Upper lobe of left lung (tissue), 6 donors: ENCODE data around the gene CCDC33. TPM values are rescaled to one million over a fixed set of nuclear protein-coding genes. Genes with fewer than 3 reads are reported as not detected.
A peak's percentile ranks its signal among the peaks of the same experiment; 100 is the strongest.

Experiments used
- ATAC-seq, 2 donors: fragments of 200-7000 bp; cut with Tn5 transposase; one replicate each; pipeline ENCODE4 v1.9.1; 2022; ENCODE audit warnings: mild to moderate bottlenecking in 2 of 2, moderate library complexity in 2 of 2; ENCODE audit not compliant: low FRiP score in 2 of 2
- DNase-seq, 2 donors: peaks; one replicate each; pipeline ENCODE4 v3.0.0-alpha.2; 2019 to 2020
- H3K27ac ChIP-seq, 4 donors: fragments of 200-600 bp; sonication (generic); one replicate each; pipeline ENCODE4 v1.5.1; 2016 to 2019
- H3K27me3 ChIP-seq, 4 donors: fragments of 200-600 bp; sonication (generic); one replicate each; pipeline ENCODE4 v1.5.1; 2017 to 2019
- H3K36me3 ChIP-seq, 4 donors: fragments of 200-600 bp; sonication (generic); one replicate each; pipeline ENCODE4 v1.5.1; 2016 to 2019
- H3K4me1 ChIP-seq, 4 donors: fragments of 200-600 bp; sonication (generic); one replicate each; pipeline ENCODE4 v1.5.1; 2018 to 2019
- H3K4me3 ChIP-seq, 4 donors: fragments of 200-600 bp; sonication (generic); one replicate each; pipeline ENCODE4 v1.5.1; 2017 to 2019; ENCODE audit warnings: mild to moderate bottlenecking in 2 of 4, moderate library complexity in 1 of 4
- H3K9me3 ChIP-seq, 4 donors: fragments of 200-600 bp; sonication (generic); one replicate each; pipeline ENCODE4 v1.5.1; 2018 to 2019
- EP300 ChIP-seq, 4 donors: sonication (generic); formaldehyde crosslinking; IDR thresholded peaks; one replicate each; pipeline ENCODE4 v1.5.1; 2017; ENCODE audit warnings: antibody characterized with exemption in 4 of 4, control low read depth in 2 of 4
- POLR2A ChIP-seq, 4 donors: fragments of 450-650 bp; IDR thresholded peaks; one replicate each; pipeline ENCODE4 v1.5.1; 2016 to 2017; ENCODE audit warnings: antibody characterized with exemption in 4 of 4, mild to moderate bottlenecking in 2 of 4
- POLR2AphosphoS5 ChIP-seq, 2 donors: sonication (generic); formaldehyde crosslinking; IDR thresholded peaks; one replicate each; pipeline ENCODE4 v1.5.1; 2017; ENCODE audit warnings: antibody characterized with exemption in 2 of 2
- WGBS, 2 donors: methylation state at CpG; one replicate each; pipeline ENCODE4 v1.1.5; 2017 to 2018; 5-methylcytosine and 5-hydroxymethylcytosine counted together
- total RNA-seq, 6 donors: library from RNA; depleted of rRNA in 4 of 6; stranded (reverse); fragments of >200 nt in 4 of 6; gene quantifications; one replicate each; pipeline versions ENCODE4 v1.1.0 to v1.2.1, GENCODE V29; 2016 to 2021
- TF ChIP-seq, protein P1 (sequence below), 6 experiments: fragments of 450-650 bp in 4 of 6; fragments of 200-600 bp in 2 of 6; sonication (generic) in 2 of 6; IDR thresholded peaks; one replicate each; pipeline ENCODE4 v1.5.1; 2016 to 2019; ENCODE audit warnings: antibody characterized with exemption in 6 of 6
- donor health status: DM: no; HTN: no; CAD: no; lungs with moderate emphysema.
- donor health status: DM: no; HTN: yes; CAD: no; lungs with severe emphysema.

The CCDC33 gene
- total RNA-seq, 6 donors from 2014 or later, result 3.8 to 43.4 (median 4.2) TPM; not detected in 1

DNA sequence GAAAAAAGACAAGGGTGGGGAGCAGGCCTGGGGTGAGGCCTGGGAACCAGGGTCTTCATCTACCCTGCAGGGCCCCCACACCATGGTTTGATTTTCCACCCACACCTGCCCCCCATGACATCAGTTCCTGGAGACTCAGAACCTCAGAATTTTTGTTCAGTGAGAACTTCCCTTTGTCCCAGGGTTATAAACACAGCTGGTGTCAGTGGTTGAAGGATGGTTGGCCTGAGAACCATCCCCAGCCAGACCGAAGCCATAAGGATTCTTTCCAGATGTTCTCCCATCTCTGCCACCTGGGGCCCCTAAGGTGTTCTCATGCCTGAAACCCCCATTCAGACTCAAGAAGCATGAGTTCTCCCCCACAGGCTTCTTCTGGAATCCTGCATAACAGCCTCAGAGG, 16.6 kb downstream of the CCDC33 start:
- Histone ChIP-seq H3K9me3 (no peaks in the 10 kb centered on the region), H3K4me1 (no peaks in the 10 kb centered on the region), H3K27ac (no peak overlapping the region), H3K36me3 (no peaks in the 10 kb centered on the region), H3K4me3 (no peak overlapping the region), H3K27me3 (no peaks in the 10 kb centered on the region)
- no peak for ATAC-seq
- TF ChIP-seq, protein P1, sequence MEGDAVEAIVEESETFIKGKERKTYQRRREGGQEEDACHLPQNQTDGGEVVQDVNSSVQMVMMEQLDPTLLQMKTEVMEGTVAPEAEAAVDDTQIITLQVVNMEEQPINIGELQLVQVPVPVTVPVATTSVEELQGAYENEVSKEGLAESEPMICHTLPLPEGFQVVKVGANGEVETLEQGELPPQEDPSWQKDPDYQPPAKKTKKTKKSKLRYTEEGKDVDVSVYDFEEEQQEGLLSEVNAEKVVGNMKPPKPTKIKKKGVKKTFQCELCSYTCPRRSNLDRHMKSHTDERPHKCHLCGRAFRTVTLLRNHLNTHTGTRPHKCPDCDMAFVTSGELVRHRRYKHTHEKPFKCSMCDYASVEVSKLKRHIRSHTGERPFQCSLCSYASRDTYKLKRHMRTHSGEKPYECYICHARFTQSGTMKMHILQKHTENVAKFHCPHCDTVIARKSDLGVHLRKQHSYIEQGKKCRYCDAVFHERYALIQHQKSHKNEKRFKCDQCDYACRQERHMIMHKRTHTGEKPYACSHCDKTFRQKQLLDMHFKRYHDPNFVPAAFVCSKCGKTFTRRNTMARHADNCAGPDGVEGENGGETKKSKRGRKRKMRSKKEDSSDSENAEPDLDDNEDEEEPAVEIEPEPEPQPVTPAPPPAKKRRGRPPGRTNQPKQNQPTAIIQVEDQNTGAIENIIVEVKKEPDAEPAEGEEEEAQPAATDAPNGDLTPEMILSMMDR (IDR thresholded peaks at IDR 0.05), result no peak
- TF ChIP-seq EP300 (IDR thresholded peaks at IDR 0.05) (no peak), POLR2AphosphoS5 (IDR thresholded peaks at IDR 0.05) (no peak), POLR2A (IDR thresholded peaks at IDR 0.05) (no peak)
- 88% methylated on average over 1 of the region's 1 CpG; no CpG with 5 or more reads in 1 of the 2 donors for WGBS, 2 donors
- no peak for DNase-seq

DNA sequence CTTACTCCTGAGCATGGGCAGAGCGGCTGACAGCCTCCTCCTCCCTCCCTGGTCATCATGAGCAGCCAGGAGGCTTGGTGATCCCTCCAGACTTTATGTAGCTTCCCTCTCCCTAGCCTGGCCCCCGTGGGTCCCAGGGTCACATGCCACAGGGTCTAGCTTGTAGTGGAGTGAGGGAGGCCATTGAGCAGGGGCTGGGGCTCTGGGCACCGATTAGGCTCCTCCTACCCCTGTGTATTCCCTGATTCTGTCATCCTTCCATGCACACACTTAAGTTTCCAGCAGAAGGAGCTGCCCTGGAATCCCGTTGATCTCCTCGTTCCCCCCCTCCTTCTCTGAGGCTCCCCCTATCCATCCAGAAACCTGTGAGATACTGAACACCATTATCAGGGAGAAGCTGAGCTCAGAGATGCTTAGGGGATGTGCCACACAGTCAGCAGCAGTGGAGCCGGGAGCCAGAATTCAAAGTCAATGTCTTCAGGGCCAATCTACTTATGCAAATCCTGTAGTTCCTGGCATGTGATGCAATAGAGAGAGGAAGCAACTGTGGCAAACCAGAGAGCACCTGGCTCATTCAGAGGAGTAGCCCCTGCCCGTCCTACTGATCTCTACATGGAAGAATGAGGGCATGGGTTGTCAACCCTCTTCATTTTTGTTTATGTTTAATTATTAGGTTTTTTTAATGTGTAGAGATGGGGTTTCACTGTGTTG, 17.2 kb downstream of the CCDC33 start:
- DNase-seq, result no peak

DNA sequence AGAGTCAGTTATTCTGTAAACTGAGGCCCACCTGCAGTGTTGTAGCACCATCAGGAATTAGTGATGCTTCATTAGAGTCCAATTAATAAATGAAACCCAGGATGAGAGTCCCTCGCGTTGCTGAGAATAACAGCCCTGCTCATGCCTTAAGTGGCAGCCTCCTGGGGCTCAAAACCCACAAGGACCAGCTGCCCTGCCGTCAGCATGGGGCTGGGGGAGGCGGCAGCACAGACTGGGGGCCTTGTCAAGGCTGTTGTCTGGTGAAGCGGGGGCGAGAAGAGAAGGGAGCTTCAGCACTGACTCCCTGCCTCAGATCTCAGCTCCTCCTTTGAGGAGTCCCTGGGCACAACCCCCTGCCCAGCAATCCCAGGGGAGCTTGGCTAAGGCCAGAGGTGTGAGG, 21.0 kb downstream of the CCDC33 start:
- H3K4me3 ChIP-seq, result no peak overlapping the region
- H3K36me3 ChIP-seq, result no peaks in the 10 kb centered on the region
- no peaks in the 10 kb centered on the region for H3K27me3 ChIP-seq
- no peaks in the 10 kb centered on the region for H3K9me3 ChIP-seq
- 75 to 81% methylated on average over 5 to 6 of the region's 6 CpGs for WGBS, 2 donors
- no peaks in the 10 kb centered on the region for H3K4me1 ChIP-seq
- H3K27ac ChIP-seq, result no peak overlapping the region
- TF ChIP-seq POLR2AphosphoS5 (IDR thresholded peaks at IDR 0.05) (no peak), EP300 (IDR thresholded peaks at IDR 0.05) (no peak), POLR2A (IDR thresholded peaks at IDR 0.05) (no peak)
- TF ChIP-seq, protein P1 (IDR thresholded peaks at IDR 0.05), result no peak
- DNase-seq (peak in 1 of 2 donors; percentile 43), ATAC-seq (no peak)

More for the DNA sequence above, 17.2 kb downstream of the CCDC33 start:
- Histone ChIP-seq H3K36me3 (no peaks in the 10 kb centered on the region), H3K4me3 (no peak overlapping the region), H3K9me3 (no peaks in the 10 kb centered on the region), H3K4me1 (no peaks in the 10 kb centered on the region), H3K27me3 (no peaks in the 10 kb centered on the region), H3K27ac (no peak overlapping the region)
- ATAC-seq, result no peak
- 39 to 46% methylated on average over 6 to 7 of the region's 7 CpGs for WGBS, 2 donors
- TF ChIP-seq, protein P1 (IDR thresholded peaks at IDR 0.05), result no peak
- TF ChIP-seq EP300 (IDR thresholded peaks at IDR 0.05) (no peak), POLR2A (IDR thresholded peaks at IDR 0.05) (no peak)

DNA sequence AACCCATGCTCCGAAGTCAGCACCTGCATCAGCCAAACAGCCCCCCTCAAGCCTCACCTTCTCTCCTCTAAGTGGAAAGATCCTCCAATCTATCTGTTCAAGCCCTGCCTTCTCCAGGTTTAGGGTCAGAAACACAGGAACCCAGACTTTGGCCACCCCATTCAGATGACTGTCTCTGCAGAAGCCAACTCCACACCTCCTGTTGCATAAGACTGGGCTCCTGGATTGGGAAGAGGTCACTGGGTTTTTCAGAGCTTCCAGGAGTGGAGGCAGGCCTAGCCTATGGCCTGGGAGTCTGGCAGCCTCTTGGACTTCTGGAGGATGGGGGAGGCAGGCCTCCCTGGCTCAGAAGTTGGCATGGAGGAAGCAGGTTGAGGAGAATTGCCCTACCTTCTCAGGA, 21.5 kb downstream of the CCDC33 start:
- 75 to 88% methylated on average over 1 of the region's 1 CpG for WGBS, 2 donors
- H3K27ac ChIP-seq, result no peak overlapping the region

More for the DNA sequence above, 21.5 kb downstream of the CCDC33 start:
- Histone ChIP-seq H3K9me3 (no peaks in the 10 kb centered on the region), H3K36me3 (no peaks in the 10 kb centered on the region), H3K4me3 (no peak overlapping the region), H3K4me1 (no peaks in the 10 kb centered on the region), H3K27me3 (no peaks in the 10 kb centered on the region)
- TF ChIP-seq, protein P1 (IDR thresholded peaks at IDR 0.05), result no peak
- TF ChIP-seq EP300 (IDR thresholded peaks at IDR 0.05), result no peak
- TF ChIP-seq POLR2AphosphoS5 (IDR thresholded peaks at IDR 0.05), result no peak
- no peak for TF ChIP-seq POLR2A (IDR thresholded peaks at IDR 0.05)
- DNase-seq, result no peak
- ATAC-seq, result no peak
